ENCODE data around the gene OSBP2.
A peak's percentile ranks its signal among the peaks of the same experiment; 100 is the strongest.

The OSBP2 gene

GRCh38 chr22:30810105-30810504 is 115.4 kb downstream of the OSBP2 start:
- DNase-seq (ENCODE audit: low read depth) = no peak

- no peak for DNase-seq (ENCODE audit: low read depth)
These were observed 119.3 kb downstream of the OSBP2 start for GRCh38 chr22:30813936-30814335.

GRCh38 chr22:30816413-30816812 is 121.7 kb downstream of the OSBP2 start:
- no peak for DNase-seq (ENCODE audit: low read depth)

- no peak for DNase-seq (ENCODE audit: low read depth)
These were observed 126.7 kb downstream of the OSBP2 start for GRCh38 chr22:30821381-30821780.

GRCh38 chr22:30821863-30822215 is 127.2 kb downstream of the OSBP2 start:
- DNase-seq (ENCODE audit: low read depth) = no peak

- no peak for DNase-seq (ENCODE audit: low read depth)
These were observed 127.7 kb downstream of the OSBP2 start for GRCh38 chr22:30822216-30823014.

GRCh38 chr22:30823015-30823370 is 128.3 kb downstream of the OSBP2 start:
- no peak for DNase-seq (ENCODE audit: low read depth)

- DNase-seq (ENCODE audit: low read depth) = no peak
These were observed 129.4 kb downstream of the OSBP2 start for GRCh38 chr22:30824096-30824495.

- no peak for DNase-seq (ENCODE audit: low read depth)
These were observed 130.0 kb downstream of the OSBP2 start for GRCh38 chr22:30824711-30825110.

- no peak for DNase-seq (ENCODE audit: low read depth)
These were observed 131.2 kb downstream of the OSBP2 start for GRCh38 chr22:30825711-30826505.

- no peak for DNase-seq (ENCODE audit: low read depth)
These were observed 132.1 kb downstream of the OSBP2 start for GRCh38 chr22:30826670-30827355.

- no peak for DNase-seq (ENCODE audit: low read depth)
These were observed 133.0 kb downstream of the OSBP2 start for GRCh38 chr22:30827646-30828045.

- no peak for DNase-seq (ENCODE audit: low read depth)
These were observed 133.8 kb downstream of the OSBP2 start for GRCh38 chr22:30828187-30829155.

GRCh38 chr22:30829901-30830550 is 135.4 kb downstream of the OSBP2 start:
- peak; percentile 94 for DNase-seq (ENCODE audit: low read depth)

GRCh38 chr22:30830907-30831306 is 136.2 kb downstream of the OSBP2 start:
- DNase-seq (ENCODE audit: low read depth) = peak; percentile 97

GRCh38 chr22:30832407-30832987 is 137.8 kb downstream of the OSBP2 start:
- DNase-seq (ENCODE audit: low read depth) = no peak

- DNase-seq (ENCODE audit: low read depth) = no peak
These were observed 138.6 kb downstream of the OSBP2 start for GRCh38 chr22:30833322-30833721.

- DNase-seq (ENCODE audit: low read depth) = no peak
These were observed 142.9 kb downstream of the OSBP2 start for GRCh38 chr22:30837531-30837930.

- DNase-seq (ENCODE audit: low read depth) = no peak
These were observed 143.4 kb downstream of the OSBP2 start for GRCh38 chr22:30838111-30838510.

- DNase-seq (ENCODE audit: low read depth) = no peak
These were observed 146.6 kb downstream of the OSBP2 start for GRCh38 chr22:30841273-30841672.

GRCh38 chr22:30843245-30843644 is 148.6 kb downstream of the OSBP2 start:
- no peak for DNase-seq (ENCODE audit: low read depth)

Measured in GM04504 (cell line).